K562 (cell line): Measurements from ENCODE around the gene ADGRB2. TPM values are rescaled to one million over a fixed set of nuclear protein-coding genes. Genes with fewer than 3 reads are reported as not detected.

ENCODE experiments used
- ZNF23 ChIP-seq: fragments of 250-450 bp; sonication (Bioruptor Pico); IDR thresholded peaks from 2 replicates; pipeline ENCODE4 v1.4.0; 2020; ENCODE audit warnings: mild to moderate bottlenecking
- polyA plus RNA-seq, 8 experiments: library from polyadenylated mRNA; depleted of rRNA in 4 of 8; stranded (reverse) in 5 of 8; unstranded in 3 of 8; fragments of >200 nt; fragmentation: Nextera tagmentation in 2 of 8; fragmentation: Illumina TruSeq in 1 of 8; extraction: Ambion mirVana in 2 of 8; extraction: Trizol in 1 of 8; gene quantifications; 2 replicates each; pipeline versions ENCODE4 v1.2.1 to v1.2.3, GENCODE V29; 2011 to 2014; ENCODE audit warnings: inconsistent platforms in 1 of 8, missing spikeins in 1 of 8
- total RNA-seq, 7 experiments: library from RNA; depleted of rRNA in 6 of 7; stranded (reverse); fragments of >200 nt in 6 of 7; fragmentation: Illumina TruSeq in 2 of 7; extraction: Trizol in 2 of 7; gene quantifications; 2 replicates each; pipeline versions ENCODE4 v1.2.1 to v1.2.3, GENCODE V29; 2011 to 2021; ENCODE audit warnings: low replicate concordance in 1 of 7
- TF ChIP-seq, protein P1 (sequence below): fragments of 450-650 bp; IDR thresholded peaks from 2 replicates; pipeline ENCODE4 v1.6.1; 2016; ENCODE audit warnings: mild to moderate bottlenecking, moderate library complexity

The ADGRB2 gene
- total and polyA plus RNA-seq, 9 of the 15 experiments (the other 6 are each of a cell fraction or from before 2014, with no cell fraction given), result 0.04 to 0.23 (median 0.20) TPM; not detected in 2

DNA sequence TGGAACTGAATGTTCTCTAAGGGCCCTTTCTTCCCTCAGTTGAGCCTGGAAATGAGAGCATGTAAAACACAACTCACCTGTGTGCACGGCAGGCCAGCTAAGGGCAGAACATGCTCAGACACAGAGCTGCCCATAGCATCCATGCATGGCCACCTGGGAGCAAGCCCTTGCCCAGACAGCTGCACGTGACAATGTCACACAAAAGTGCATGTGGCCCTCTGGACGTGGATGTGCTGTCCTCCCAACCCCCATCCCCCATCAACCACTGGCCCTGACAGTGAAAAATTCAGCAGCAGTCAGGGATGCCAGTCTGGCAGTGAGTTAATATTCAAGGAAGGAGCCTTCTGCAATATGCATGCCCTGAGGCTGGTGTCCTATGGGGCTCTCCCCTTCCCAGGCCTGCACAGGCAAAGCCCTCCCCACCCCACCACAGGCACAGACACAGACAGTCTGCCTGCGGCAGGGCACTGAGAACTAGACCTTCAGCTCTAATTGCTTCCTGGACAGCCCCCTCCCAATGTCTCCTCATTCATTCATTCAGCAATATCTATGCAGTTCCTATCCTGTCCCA, 45.7 kb downstream of the ADGRB2 start (continued):
- TF ChIP-seq, protein P1, sequence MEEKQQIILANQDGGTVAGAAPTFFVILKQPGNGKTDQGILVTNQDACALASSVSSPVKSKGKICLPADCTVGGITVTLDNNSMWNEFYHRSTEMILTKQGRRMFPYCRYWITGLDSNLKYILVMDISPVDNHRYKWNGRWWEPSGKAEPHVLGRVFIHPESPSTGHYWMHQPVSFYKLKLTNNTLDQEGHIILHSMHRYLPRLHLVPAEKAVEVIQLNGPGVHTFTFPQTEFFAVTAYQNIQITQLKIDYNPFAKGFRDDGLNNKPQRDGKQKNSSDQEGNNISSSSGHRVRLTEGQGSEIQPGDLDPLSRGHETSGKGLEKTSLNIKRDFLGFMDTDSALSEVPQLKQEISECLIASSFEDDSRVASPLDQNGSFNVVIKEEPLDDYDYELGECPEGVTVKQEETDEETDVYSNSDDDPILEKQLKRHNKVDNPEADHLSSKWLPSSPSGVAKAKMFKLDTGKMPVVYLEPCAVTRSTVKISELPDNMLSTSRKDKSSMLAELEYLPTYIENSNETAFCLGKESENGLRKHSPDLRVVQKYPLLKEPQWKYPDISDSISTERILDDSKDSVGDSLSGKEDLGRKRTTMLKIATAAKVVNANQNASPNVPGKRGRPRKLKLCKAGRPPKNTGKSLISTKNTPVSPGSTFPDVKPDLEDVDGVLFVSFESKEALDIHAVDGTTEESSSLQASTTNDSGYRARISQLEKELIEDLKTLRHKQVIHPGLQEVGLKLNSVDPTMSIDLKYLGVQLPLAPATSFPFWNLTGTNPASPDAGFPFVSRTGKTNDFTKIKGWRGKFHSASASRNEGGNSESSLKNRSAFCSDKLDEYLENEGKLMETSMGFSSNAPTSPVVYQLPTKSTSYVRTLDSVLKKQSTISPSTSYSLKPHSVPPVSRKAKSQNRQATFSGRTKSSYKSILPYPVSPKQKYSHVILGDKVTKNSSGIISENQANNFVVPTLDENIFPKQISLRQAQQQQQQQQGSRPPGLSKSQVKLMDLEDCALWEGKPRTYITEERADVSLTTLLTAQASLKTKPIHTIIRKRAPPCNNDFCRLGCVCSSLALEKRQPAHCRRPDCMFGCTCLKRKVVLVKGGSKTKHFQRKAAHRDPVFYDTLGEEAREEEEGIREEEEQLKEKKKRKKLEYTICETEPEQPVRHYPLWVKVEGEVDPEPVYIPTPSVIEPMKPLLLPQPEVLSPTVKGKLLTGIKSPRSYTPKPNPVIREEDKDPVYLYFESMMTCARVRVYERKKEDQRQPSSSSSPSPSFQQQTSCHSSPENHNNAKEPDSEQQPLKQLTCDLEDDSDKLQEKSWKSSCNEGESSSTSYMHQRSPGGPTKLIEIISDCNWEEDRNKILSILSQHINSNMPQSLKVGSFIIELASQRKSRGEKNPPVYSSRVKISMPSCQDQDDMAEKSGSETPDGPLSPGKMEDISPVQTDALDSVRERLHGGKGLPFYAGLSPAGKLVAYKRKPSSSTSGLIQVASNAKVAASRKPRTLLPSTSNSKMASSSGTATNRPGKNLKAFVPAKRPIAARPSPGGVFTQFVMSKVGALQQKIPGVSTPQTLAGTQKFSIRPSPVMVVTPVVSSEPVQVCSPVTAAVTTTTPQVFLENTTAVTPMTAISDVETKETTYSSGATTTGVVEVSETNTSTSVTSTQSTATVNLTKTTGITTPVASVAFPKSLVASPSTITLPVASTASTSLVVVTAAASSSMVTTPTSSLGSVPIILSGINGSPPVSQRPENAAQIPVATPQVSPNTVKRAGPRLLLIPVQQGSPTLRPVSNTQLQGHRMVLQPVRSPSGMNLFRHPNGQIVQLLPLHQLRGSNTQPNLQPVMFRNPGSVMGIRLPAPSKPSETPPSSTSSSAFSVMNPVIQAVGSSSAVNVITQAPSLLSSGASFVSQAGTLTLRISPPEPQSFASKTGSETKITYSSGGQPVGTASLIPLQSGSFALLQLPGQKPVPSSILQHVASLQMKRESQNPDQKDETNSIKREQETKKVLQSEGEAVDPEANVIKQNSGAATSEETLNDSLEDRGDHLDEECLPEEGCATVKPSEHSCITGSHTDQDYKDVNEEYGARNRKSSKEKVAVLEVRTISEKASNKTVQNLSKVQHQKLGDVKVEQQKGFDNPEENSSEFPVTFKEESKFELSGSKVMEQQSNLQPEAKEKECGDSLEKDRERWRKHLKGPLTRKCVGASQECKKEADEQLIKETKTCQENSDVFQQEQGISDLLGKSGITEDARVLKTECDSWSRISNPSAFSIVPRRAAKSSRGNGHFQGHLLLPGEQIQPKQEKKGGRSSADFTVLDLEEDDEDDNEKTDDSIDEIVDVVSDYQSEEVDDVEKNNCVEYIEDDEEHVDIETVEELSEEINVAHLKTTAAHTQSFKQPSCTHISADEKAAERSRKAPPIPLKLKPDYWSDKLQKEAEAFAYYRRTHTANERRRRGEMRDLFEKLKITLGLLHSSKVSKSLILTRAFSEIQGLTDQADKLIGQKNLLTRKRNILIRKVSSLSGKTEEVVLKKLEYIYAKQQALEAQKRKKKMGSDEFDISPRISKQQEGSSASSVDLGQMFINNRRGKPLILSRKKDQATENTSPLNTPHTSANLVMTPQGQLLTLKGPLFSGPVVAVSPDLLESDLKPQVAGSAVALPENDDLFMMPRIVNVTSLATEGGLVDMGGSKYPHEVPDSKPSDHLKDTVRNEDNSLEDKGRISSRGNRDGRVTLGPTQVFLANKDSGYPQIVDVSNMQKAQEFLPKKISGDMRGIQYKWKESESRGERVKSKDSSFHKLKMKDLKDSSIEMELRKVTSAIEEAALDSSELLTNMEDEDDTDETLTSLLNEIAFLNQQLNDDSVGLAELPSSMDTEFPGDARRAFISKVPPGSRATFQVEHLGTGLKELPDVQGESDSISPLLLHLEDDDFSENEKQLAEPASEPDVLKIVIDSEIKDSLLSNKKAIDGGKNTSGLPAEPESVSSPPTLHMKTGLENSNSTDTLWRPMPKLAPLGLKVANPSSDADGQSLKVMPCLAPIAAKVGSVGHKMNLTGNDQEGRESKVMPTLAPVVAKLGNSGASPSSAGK, result no peak
- no peak for TF ChIP-seq ZNF23 (CRISPR knock-in tag)
- TF ChIP-seq, all 486 proteins: peak for 0
